WTC11 (cell line): ENCODE results near the gene TSSC4. TPM values are rescaled to one million over a fixed set of nuclear protein-coding genes. Genes with fewer than 3 reads are reported as not detected.
A peak's percentile ranks its signal among the peaks of the same experiment; 100 is the strongest.

Experiments
- ATAC-seq: fragments of 200-7000 bp; cut with Tn5 transposase; 2 replicates; pipeline ENCODE4 v1.10.0; 2021; ENCODE audit warnings: mild to moderate bottlenecking, moderate library complexity
- CTCF ChIA-PET: fragments of 300-600 bp; sonication (Branson Sonifier 250); formaldehyde crosslinking; loops from one replicate; lab custom pipeline; 2021; ENCODE audit warnings: antibody characterized with exemption; lab: Charles Lee
- POLR2A ChIA-PET: fragments of 350-600 bp; sonication (Branson Sonifier 250); formaldehyde crosslinking; loops from one replicate; lab custom pipeline; 2021; ENCODE audit warnings: antibody characterized with exemption; lab: Charles Lee
- DNase-seq: peaks from one replicate; pipeline ENCODE4 v3.0.0; 2021; ENCODE audit warnings: low spot score
- H3K27ac Mint-ChIP-seq: 2 replicates; pipeline ENCODE4 v1.8.0; 2021; ENCODE audit warnings: mixed read lengths
- H3K27me3 Mint-ChIP-seq: 2 replicates; pipeline ENCODE4 v1.8.0; 2021; ENCODE audit warnings: low read depth, mild to moderate bottlenecking, moderate library complexity, mixed read lengths
- H3K36me3 Mint-ChIP-seq: 2 replicates; pipeline ENCODE4 v1.8.0; 2021; ENCODE audit warnings: mixed read lengths
- H3K4me1 Mint-ChIP-seq: 2 replicates; pipeline ENCODE4 v1.8.0; 2022; ENCODE audit warnings: mixed read lengths
- H3K4me3 Mint-ChIP-seq: 2 replicates; pipeline ENCODE4 v1.8.0; 2021; ENCODE audit warnings: mild to moderate bottlenecking, moderate library complexity, mixed read lengths
- H3K9me3 Mint-ChIP-seq: 2 replicates; pipeline ENCODE4 v1.8.0; 2021; ENCODE audit warnings: mixed read lengths
- ATF1 ChIP-seq: sonication (generic); formaldehyde crosslinking; IDR thresholded peaks from 2 replicates; pipeline ENCODE4 v1.8.1; 2023; ENCODE audit warnings: mild to moderate bottlenecking, moderate library complexity, missing genetic modification reagents
- CDX4 ChIP-seq: fragments of 250-450 bp; sonication (Bioruptor Pico); IDR thresholded peaks from 2 replicates; pipeline ENCODE4 v1.9.0; 2021; ENCODE audit warnings: moderate library complexity, mild to moderate bottlenecking, inconsistent platforms, borderline replicate concordance
- CREM ChIP-seq: sonication (generic); formaldehyde crosslinking; IDR thresholded peaks from 2 replicates; pipeline ENCODE4 v1.8.1; 2022; ENCODE audit warnings: mild to moderate bottlenecking, missing genetic modification reagents, moderate library complexity
- CTCF ChIP-seq: fragments of 200-600 bp; IDR thresholded peaks from 2 replicates; pipeline ENCODE4 v1.8.0; 2022; ENCODE audit warnings: antibody characterized with exemption
- E2F1 ChIP-seq: sonication (generic); formaldehyde crosslinking; IDR thresholded peaks from 2 replicates; pipeline ENCODE4 v1.8.0; 2022; ENCODE audit warnings: mild to moderate bottlenecking, missing genetic modification reagents
- ELF4 ChIP-seq: sonication (generic); formaldehyde crosslinking; IDR thresholded peaks from 2 replicates; pipeline ENCODE4 v1.8.1; 2022; ENCODE audit warnings: low read depth, mild to moderate bottlenecking, moderate library complexity, missing genetic modification reagents
- EMX1 ChIP-seq: fragments of 250-450 bp; sonication (Bioruptor Pico); IDR thresholded peaks from 2 replicates; pipeline ENCODE4 v1.8.0; 2021; ENCODE audit warnings: mild to moderate bottlenecking
- FOXP1 ChIP-seq: sonication (generic); formaldehyde crosslinking; IDR thresholded peaks from 2 replicates; pipeline ENCODE4 v1.8.0; 2022; ENCODE audit warnings: missing genetic modification reagents, mild to moderate bottlenecking, moderate library complexity, borderline replicate concordance
- FOXP4 ChIP-seq: sonication (generic); formaldehyde crosslinking; IDR thresholded peaks from 2 replicates; pipeline ENCODE4 v1.8.0; 2022; ENCODE audit warnings: mild to moderate bottlenecking, missing genetic modification reagents
- IRF1 ChIP-seq: sonication (generic); formaldehyde crosslinking; IDR thresholded peaks from 2 replicates; pipeline ENCODE4 v1.8.0; 2023; ENCODE audit warnings: missing genetic modification reagents
- NFE2L1 ChIP-seq: sonication (generic); formaldehyde crosslinking; IDR thresholded peaks from 2 replicates; pipeline ENCODE4 v1.8.1; 2023; ENCODE audit warnings: missing genetic modification reagents
- NFYB ChIP-seq: sonication (generic); formaldehyde crosslinking; conservative IDR thresholded peaks from 2 replicates; pipeline ENCODE4 v1.8.0; 2022; ENCODE audit warnings: low read depth, missing genetic modification reagents
- NR1H2 ChIP-seq: sonication (generic); formaldehyde crosslinking; IDR thresholded peaks from 2 replicates; pipeline ENCODE4 v1.9.0; 2021; ENCODE audit warnings: mild to moderate bottlenecking, moderate library complexity, missing genetic modification reagents
- OVOL2 ChIP-seq: fragments of 250-450 bp; sonication (Bioruptor Pico); IDR thresholded peaks from 2 replicates; pipeline ENCODE4 v1.9.0; 2021; ENCODE audit warnings: mild to moderate bottlenecking, borderline replicate concordance
- RORB ChIP-seq: fragments of 250-450 bp; sonication (Bioruptor Pico); IDR thresholded peaks from 2 replicates; pipeline ENCODE4 v1.9.0; 2021; ENCODE audit warnings: mild to moderate bottlenecking
- TEAD1 ChIP-seq: sonication (generic); formaldehyde crosslinking; IDR thresholded peaks from 2 replicates; pipeline ENCODE4 v1.8.0; 2022; ENCODE audit warnings: mild to moderate bottlenecking, missing genetic modification reagents
- TP53 ChIP-seq: sonication (generic); formaldehyde crosslinking; IDR thresholded peaks from 2 replicates; pipeline ENCODE4 v1.8.1; 2023; ENCODE audit warnings: mild to moderate bottlenecking, missing genetic modification reagents
- USF1 ChIP-seq: sonication (generic); formaldehyde crosslinking; IDR thresholded peaks from 2 replicates; pipeline ENCODE4 v1.8.0; 2022; ENCODE audit warnings: mild to moderate bottlenecking, missing genetic modification reagents
- ZNF219 ChIP-seq: sonication (generic); formaldehyde crosslinking; IDR thresholded peaks from 2 replicates; pipeline ENCODE4 v1.8.0; 2023; ENCODE audit warnings: missing genetic modification reagents, mild to moderate bottlenecking, borderline replicate concordance
- ZNF317 ChIP-seq: sonication (generic); formaldehyde crosslinking; IDR thresholded peaks from 2 replicates; pipeline ENCODE4 v1.8.1; 2023; ENCODE audit warnings: low read depth, mild to moderate bottlenecking, moderate library complexity, missing genetic modification reagents, borderline replicate concordance
- ZNF396 ChIP-seq: fragments of 250-450 bp; sonication (Bioruptor Pico); IDR thresholded peaks from 2 replicates; pipeline ENCODE4 v1.8.0; 2021; ENCODE audit warnings: mild to moderate bottlenecking, moderate library complexity, borderline replicate concordance
- ZNF423 ChIP-seq: fragments of 250-450 bp; sonication (Bioruptor Pico); IDR thresholded peaks from 2 replicates; pipeline ENCODE4 v2.1.2; 2022; ENCODE audit warnings: mild to moderate bottlenecking, moderate library complexity
- ZSCAN18 ChIP-seq: fragments of 250-450 bp; sonication (Bioruptor Pico); IDR thresholded peaks from 2 replicates; pipeline ENCODE4 v2.1.2; 2022; ENCODE audit warnings: mild to moderate bottlenecking, moderate library complexity
- total RNA-seq: library from RNA; stranded (reverse); gene quantifications from 3 replicates; pipeline ENCODE4 v1.2.3, GENCODE V29; 2021

TSSC4 gene
- total RNA-seq, 1 experiment from 2014 or later: 41.4 TPM

- peaks cover 10% of the 10 kb centered on the region for H3K27me3 Mint-ChIP-seq
- H3K9me3 Mint-ChIP-seq: no peaks in the 10 kb centered on the region
- TF ChIP-seq E2F1 (CRISPR knock-in tag) (no peak), NFYB (CRISPR knock-in tag) (no peak), RORB (CRISPR knock-in tag) (no peak), USF1 (CRISPR knock-in tag) (no peak), CREM (CRISPR knock-in tag) (no peak)
- H3K27ac Mint-ChIP-seq: no peak overlapping the region
- ATAC-seq (peak; percentile 25), DNase-seq (no peak)
- no peaks in the 10 kb centered on the region for H3K36me3 Mint-ChIP-seq
- ChIA-PET CTCF (interaction anchor here (0.6 to 5.3 kb wide), 10 partner anchors 9 to 460 kb away, joined by 3 to 122 read pairs (median 4); no protein-coding TSS in a partner anchor), POLR2A (no interaction called here)
- no peaks in the 10 kb centered on the region for H3K4me1 Mint-ChIP-seq
- no peak overlapping the region for H3K4me3 Mint-ChIP-seq
Observed at GRCh38 chr11:2427721-2428321, 27.3 kb downstream of the TSSC4 start.

- 0 out of 2 replicates have a peak, but pooled peaks have one; percentile 38 for TF ChIP-seq ZNF396 (CRISPR knock-in tag)
- peak; percentile 76 for TF ChIP-seq CTCF
- TF ChIP-seq NFE2L1 (CRISPR knock-in tag): peak; percentile 82; the same call in 1 of the 2 replicates
- no peak for TF ChIP-seq FOXP1 (CRISPR knock-in tag)
- TF ChIP-seq CDX4: no peak
- no peak for TF ChIP-seq ZNF317 (CRISPR knock-in tag)
- Mint-ChIP-seq H3K4me1 (no peaks in the 10 kb centered on the region), H3K27ac (no peak overlapping the region), H3K4me3 (no peak overlapping the region), H3K36me3 (no peaks in the 10 kb centered on the region), H3K9me3 (no peaks in the 10 kb centered on the region), H3K27me3 (peaks cover 10% of the 10 kb centered on the region)
- DNase-seq: peak; percentile 88
- ATAC-seq: peak; percentile 89
- ChIA-PET CTCF (interaction anchor here (0.9 to 5.3 kb wide), 5 partner anchors 97 to 460 kb away, joined by 4 to 122 read pairs (median 5); no protein-coding TSS in a partner anchor), POLR2A (no interaction called here)
Observed at GRCh38 chr11:2428322-2428795, 27.8 kb downstream of the TSSC4 start.

- Mint-ChIP-seq H3K27ac (no peak overlapping the region), H3K36me3 (no peaks in the 10 kb centered on the region), H3K4me3 (no peak overlapping the region), H3K9me3 (no peaks in the 10 kb centered on the region), H3K27me3 (peaks cover 6% of the 10 kb centered on the region), H3K4me1 (no peaks in the 10 kb centered on the region)
- ChIA-PET CTCF (interaction anchor here (0.9 to 1.0 kb wide), 3 partner anchors 100 to 103 kb away, joined by 3 read pairs; no protein-coding TSS in a partner anchor), POLR2A (no interaction called here)
- DNase-seq: no peak
- ATAC-seq: no peak
- no peak for TF ChIP-seq ZSCAN18 (CRISPR knock-in tag)
- TF ChIP-seq TEAD1 (CRISPR knock-in tag): no peak
- TF ChIP-seq IRF1 (CRISPR knock-in tag): no peak
- TF ChIP-seq TP53: no peak
- no peak for TF ChIP-seq ZNF219
- no peak for TF ChIP-seq CDX4
- no peak for TF ChIP-seq ELF4 (CRISPR knock-in tag)
- no peak for TF ChIP-seq OVOL2 (CRISPR knock-in tag)
- TF ChIP-seq EMX1 (CRISPR knock-in tag): no peak
- no peak for TF ChIP-seq ATF1 (CRISPR knock-in tag)
- no peak for TF ChIP-seq NR1H2 (CRISPR knock-in tag)
- TF ChIP-seq FOXP4 (CRISPR knock-in tag): no peak
- TF ChIP-seq ZNF423 (CRISPR knock-in tag): no peak
Observed at GRCh38 chr11:2431395-2431794, 30.8 kb downstream of the TSSC4 start.
